AG04449 (cell line): Measurements from ENCODE around the gene MRPS9.

Experiments used
- CTCF ChIA-PET: fragments of 350-600 bp; formaldehyde crosslinking; extraction: SDS; loops from one replicate; lab custom pipeline; 2021; ENCODE audit warnings: antibody characterized with exemption; lab: Yijun Ruan, JAX
- POLR2A ChIA-PET: fragments of 400-600, 350-600 bp; formaldehyde crosslinking; extraction: SDS; loops from one replicate; lab custom pipeline; 2020; ENCODE audit warnings: antibody characterized with exemption, inconsistent platforms; lab: Yijun Ruan, JAX
- DNase-seq: peaks from one replicate; pipeline ENCODE4 v3.0.0-alpha.2; 2010; ENCODE audit warnings: low read depth, low spot score
- H3K4me3 ChIP-seq: 2 replicates; pipeline ENCODE4 v1.5.1; 2011; ENCODE audit warnings: low read depth, mild to moderate bottlenecking, control low read depth, low read length
- CTCF ChIP-seq: IDR thresholded peaks from one replicate; pipeline ENCODE4 v1.5.1; 2011; ENCODE audit warnings: mild to moderate bottlenecking, moderate library complexity, low read length, control low read depth, inconsistent platforms; ENCODE audit not compliant: insufficient read depth; ENCODE audit errors: missing control alignments

MRPS9 gene

GRCh38 chr2:105081006-105081601 is 43.2 kb downstream of the MRPS9 start:
- no peak for DNase-seq
- ChIA-PET POLR2A (no interaction called here), CTCF (interaction anchor here (1.6 kb wide), 1 partner anchor 156 kb away, joined by 3 read pairs; no protein-coding TSS in a partner anchor)
- no peak overlapping the region for H3K4me3 ChIP-seq
- no peak for TF ChIP-seq CTCF

- H3K4me3 ChIP-seq: no peak overlapping the region
- POLR2A ChIA-PET: no interaction called here
- DNase-seq: no peak
- CTCF ChIA-PET: no interaction called here
- no peak for TF ChIP-seq CTCF
Measured at GRCh38 chr2:105082107-105082506, 44.2 kb downstream of the MRPS9 start.

- H3K4me3 ChIP-seq: no peak overlapping the region
- no peak for TF ChIP-seq CTCF
- ChIA-PET CTCF (no interaction called here), POLR2A (no interaction called here)
- no peak for DNase-seq
Measured at GRCh38 chr2:105085525-105085924, 47.7 kb downstream of the MRPS9 start.

GRCh38 chr2:105087273-105087672 is 49.4 kb downstream of the MRPS9 start:
- no peak overlapping the region for H3K4me3 ChIP-seq
- POLR2A ChIA-PET: no interaction called here
- DNase-seq: no peak
- CTCF ChIA-PET: no interaction called here
- TF ChIP-seq CTCF: no peak

GRCh38 chr2:105090091-105090490 is 52.2 kb downstream of the MRPS9 start:
- no peak for TF ChIP-seq CTCF
- ChIA-PET POLR2A (no interaction called here), CTCF (no interaction called here)
- no peak overlapping the region for H3K4me3 ChIP-seq
- DNase-seq: no peak

GRCh38 chr2:105092797-105093196 is 54.9 kb downstream of the MRPS9 start:
- POLR2A ChIA-PET: no interaction called here
- CTCF ChIA-PET: no interaction called here
- DNase-seq: no peak
- no peak overlapping the region for H3K4me3 ChIP-seq
- no peak for TF ChIP-seq CTCF
